ENCODE results near the gene FAM50A. TPM values are rescaled to one million over a fixed set of nuclear protein-coding genes. Genes with fewer than 3 reads are reported as not detected.

The FAM50A gene
- total RNA-seq, 2 experiments from 2014 or later, result 40.9 to 50.0 TPM

GRCh38 chrX:154401918-154402621 is 41.9 kb upstream of the FAM50A start:
- ChIA-PET POLR2A (no interaction called here), CTCF (no interaction called here)
- Mint-ChIP-seq H3K9me3 (ENCODE audit: low read depth) (no peaks in the 10 kb centered on the region), H3K4me3 (no peak overlapping the region), H3K27ac (no peak overlapping the region), H3K27me3 (no peaks in the 10 kb centered on the region), H3K36me3 (ENCODE audit: low read depth) (peaks cover 35% of the 10 kb centered on the region), H3K4me1 (no peaks in the 10 kb centered on the region)
- no peak for ATAC-seq
- intact Hi-C loops (cut with DNase I, micrococcal nuclease), result no loop called here
- DNase-seq, result no peak

- intact Hi-C loops (cut with DNase I, micrococcal nuclease), result no loop called here
Observed at GRCh38 chrX:154402622-154403127, 41.3 kb upstream of the FAM50A start.

GRCh38 chrX:154403192-154403591 is 40.7 kb upstream of the FAM50A start:
- Mint-ChIP-seq H3K36me3 (ENCODE audit: low read depth) (peaks cover 31% of the 10 kb centered on the region), H3K4me3 (no peak overlapping the region), H3K9me3 (ENCODE audit: low read depth) (no peaks in the 10 kb centered on the region), H3K27me3 (no peaks in the 10 kb centered on the region), H3K27ac (no peak overlapping the region), H3K4me1 (no peaks in the 10 kb centered on the region)
- DNase-seq (no peak), ATAC-seq (no peak)
- POLR2A ChIA-PET, result interaction anchor here (1.1 kb wide), 1 partner anchor 81 kb away, joined by 3 read pairs; no protein-coding TSS in a partner anchor
- CTCF ChIA-PET, result no interaction called here
- intact Hi-C loops (cut with DNase I, micrococcal nuclease), result no loop called here

More at GRCh38 chrX:154402622-154403127, 41.3 kb upstream of the FAM50A start:
- ChIA-PET POLR2A (no interaction called here), CTCF (no interaction called here)
- no peak overlapping the region for H3K4me3 Mint-ChIP-seq
- H3K27ac Mint-ChIP-seq, result no peak overlapping the region
- H3K9me3 Mint-ChIP-seq (ENCODE audit: low read depth), result no peaks in the 10 kb centered on the region
- no peaks in the 10 kb centered on the region for H3K4me1 Mint-ChIP-seq
- H3K27me3 Mint-ChIP-seq, result no peaks in the 10 kb centered on the region
- H3K36me3 Mint-ChIP-seq (ENCODE audit: low read depth), result peaks cover 35% of the 10 kb centered on the region
- ATAC-seq (no peak), DNase-seq (no peak)

GRCh38 chrX:154403858-154404257 is 40.1 kb upstream of the FAM50A start:
- Mint-ChIP-seq H3K36me3 (ENCODE audit: low read depth) (peaks cover 25% of the 10 kb centered on the region), H3K9me3 (ENCODE audit: low read depth) (no peaks in the 10 kb centered on the region), H3K4me1 (peaks cover 3% of the 10 kb centered on the region), H3K27me3 (no peaks in the 10 kb centered on the region), H3K4me3 (no peak overlapping the region), H3K27ac (no peak overlapping the region)
- CTCF ChIA-PET, result interaction anchor here (0.8 kb wide), 1 partner anchor 27 kb away, joined by 3 read pairs; no protein-coding TSS in a partner anchor
- POLR2A ChIA-PET, result interaction anchor here (1.1 kb wide), 1 partner anchor 80 kb away, joined by 3 read pairs; no protein-coding TSS in a partner anchor
- intact Hi-C loops (cut with DNase I, micrococcal nuclease), result no loop called here
- ATAC-seq (no peak), DNase-seq (no peak)

GRCh38 chrX:154404625-154405192 is 39.2 kb upstream of the FAM50A start:
- no peak for ATAC-seq
- H3K27ac Mint-ChIP-seq, result no peak overlapping the region
- H3K4me1 Mint-ChIP-seq, result peaks cover 6% of the 10 kb centered on the region

GRCh38 chrX:154408659-154409221 is 35.2 kb upstream of the FAM50A start:
- ATAC-seq (no peak), DNase-seq (no peak)
- H3K36me3 Mint-ChIP-seq (ENCODE audit: low read depth), result peaks cover 5% of the 10 kb centered on the region
- intact Hi-C loops (cut with DNase I, micrococcal nuclease), result no loop called here
- H3K9me3 Mint-ChIP-seq (ENCODE audit: low read depth), result no peaks in the 10 kb centered on the region
- H3K4me3 Mint-ChIP-seq, result peak overlapping the region; percentile 64
- CTCF ChIA-PET, result interaction anchor here (0.9 kb wide), 1 partner anchor 127 kb away, joined by 3 read pairs; no protein-coding TSS in a partner anchor
- no peak overlapping the region for H3K27ac Mint-ChIP-seq
- POLR2A ChIA-PET, result interaction anchor here (1.0 kb wide), 1 partner anchor 11 kb away, joined by 5 read pairs; the partner anchor contains the start of gene RPL10
- no peaks in the 10 kb centered on the region for H3K27me3 Mint-ChIP-seq
- H3K4me1 Mint-ChIP-seq, result peaks cover 13% of the 10 kb centered on the region

More at GRCh38 chrX:154404625-154405192, 39.2 kb upstream of the FAM50A start:
- Mint-ChIP-seq H3K27me3 (no peaks in the 10 kb centered on the region), H3K36me3 (ENCODE audit: low read depth) (peaks cover 16% of the 10 kb centered on the region), H3K9me3 (ENCODE audit: low read depth) (no peaks in the 10 kb centered on the region), H3K4me3 (no peak overlapping the region)
- DNase-seq, result no peak
- intact Hi-C loops (cut with DNase I, micrococcal nuclease), result no loop called here
- POLR2A ChIA-PET, result interaction anchor here (1.1 kb wide), 1 partner anchor 79 kb away, joined by 3 read pairs; no protein-coding TSS in a partner anchor
- CTCF ChIA-PET, result no interaction called here

GRCh38 chrX:154409222-154409871 is 34.6 kb upstream of the FAM50A start, which contains the start of gene DNASE1L1:
TSS of gene DNASE1L1 (minus strand) at chrX:154409254. CDS start at chrX:154405568, 3,686 bp downstream.
- intact Hi-C loops (cut with DNase I, micrococcal nuclease), result no loop called here
- ATAC-seq (no peak), DNase-seq (peak; percentile 32)
- peak within 1 kb of the TSS; percentile 47 for H3K27ac Mint-ChIP-seq
- ChIA-PET POLR2A (interaction anchor here (1.0 kb wide), 1 partner anchor 12 kb away, joined by 5 read pairs; the partner anchor contains the start of gene RPL10), CTCF (no interaction called here)
- H3K36me3 Mint-ChIP-seq (ENCODE audit: low read depth), result peaks cover 7% of the 10 kb centered on the region
- no peaks in the 10 kb centered on the region for H3K9me3 Mint-ChIP-seq (ENCODE audit: low read depth)
- peak within 1 kb of the TSS; percentile 64 for H3K4me3 Mint-ChIP-seq
- peaks cover 13% of the 10 kb centered on the region for H3K4me1 Mint-ChIP-seq
- no peaks in the 10 kb centered on the region for H3K27me3 Mint-ChIP-seq

- POLR2A ChIA-PET, result interaction anchor here (0.5 to 1.2 kb wide), 3 partner anchors 13 to 44 kb away, joined by 3 to 7 read pairs (median 4); partner anchors contain the start of genes ATP6AP1 and RPL10
Observed at GRCh38 chrX:154411981-154412340, 32.0 kb upstream of the FAM50A start.

GRCh38 chrX:154412468-154412867 is 31.5 kb upstream of the FAM50A start:
- DNase-seq (peak; percentile 52), ATAC-seq (peak; percentile 49)
- CTCF ChIA-PET, result interaction anchor here (0.5 to 1.1 kb wide), 3 partner anchors 15 to 99 kb away, joined by 3 to 5 read pairs (median 4); no protein-coding TSS in a partner anchor
- POLR2A ChIA-PET, result interaction anchor here (1.0 to 1.2 kb wide), 2 partner anchors 14 to 16 kb away, joined by 4 to 7 read pairs; partner anchors contain the start of genes ATP6AP1 and RPL10
- H3K4me1 Mint-ChIP-seq, result peaks cover 13% of the 10 kb centered on the region
- H3K4me3 Mint-ChIP-seq, result peak overlapping the region; percentile 86
- intact Hi-C loops (cut with DNase I, micrococcal nuclease), result loop anchor here (1.0 to 5.0 kb wide), 4 partner anchors 16 to 104 kb away; partner anchors contain the start of genes ATP6AP1 (in 1 of the 2), FAM3A (in 1 of the 2), LAGE3 (in 1 of the 2) and PLXNA3 (in 1 of the 2)
- H3K27ac Mint-ChIP-seq, result peak overlapping the region; percentile 68
- no peaks in the 10 kb centered on the region for H3K9me3 Mint-ChIP-seq (ENCODE audit: low read depth)
- H3K27me3 Mint-ChIP-seq, result no peaks in the 10 kb centered on the region
- peaks cover 10% of the 10 kb centered on the region for H3K36me3 Mint-ChIP-seq (ENCODE audit: low read depth)

More at GRCh38 chrX:154411981-154412340, 32.0 kb upstream of the FAM50A start:
- CTCF ChIA-PET, result interaction anchor here (0.6 to 1.1 kb wide), 2 partner anchors 15 to 81 kb away, joined by 4 to 5 read pairs; no protein-coding TSS in a partner anchor
- H3K27ac Mint-ChIP-seq, result peak overlapping the region; percentile 68
- no peaks in the 10 kb centered on the region for H3K27me3 Mint-ChIP-seq
- H3K9me3 Mint-ChIP-seq (ENCODE audit: low read depth), result no peaks in the 10 kb centered on the region
- H3K4me1 Mint-ChIP-seq, result peaks cover 13% of the 10 kb centered on the region
- peak overlapping the region; percentile 86 for H3K4me3 Mint-ChIP-seq
- intact Hi-C loops (cut with DNase I, micrococcal nuclease), result loop anchor here (1.0 to 5.0 kb wide), 6 partner anchors 14 to 104 kb away; partner anchors contain the start of genes ATP6AP1 (in 2 of the 2), FAM3A (in 1 of the 2), LAGE3 (in 1 of the 2) and PLXNA3 (in 1 of the 2)
- ATAC-seq (peak; percentile 81), DNase-seq (peak; percentile 76)
- H3K36me3 Mint-ChIP-seq (ENCODE audit: low read depth), result peaks cover 10% of the 10 kb centered on the region

- Mint-ChIP-seq H3K36me3 (ENCODE audit: low read depth) (peaks cover 10% of the 10 kb centered on the region), H3K4me1 (peaks cover 13% of the 10 kb centered on the region), H3K27me3 (no peaks in the 10 kb centered on the region), H3K9me3 (ENCODE audit: low read depth) (no peaks in the 10 kb centered on the region), H3K4me3 (peak overlapping the region; percentile 86), H3K27ac (no peak overlapping the region)
- ChIA-PET POLR2A (no interaction called here), CTCF (interaction anchor here (0.5 kb wide), 1 partner anchor 98 kb away, joined by 3 read pairs; no protein-coding TSS in a partner anchor)
- no peak for DNase-seq
- intact Hi-C loops (cut with DNase I, micrococcal nuclease), result loop anchor here (2.0 to 5.0 kb wide), 2 partner anchors 16 to 44 kb away; partner anchors contain the start of genes ATP6AP1 (in 1 of the 2) and PLXNA3 (in 1 of the 2)
- ATAC-seq, result no peak
Observed at GRCh38 chrX:154413142-154413541, 30.8 kb upstream of the FAM50A start.
